Muscle layer of colon (tissue), 2 donors: Measurements from ENCODE around the gene CYP4F22.
"Not testable (repeated sequence)": the region's sequence is repeated elsewhere in the genome, so short reads cannot be mapped to it uniquely, and the experiment has no call there.

ENCODE experiments used
- H3K27ac ChIP-seq: one replicate; pipeline ENCODE4 v1.7.0; 2013; ENCODE audit warnings: low read depth, mild to moderate bottlenecking, low read length, moderate library complexity
- H3K27me3 ChIP-seq, 2 donors: one replicate each; pipeline ENCODE4 v1.7.0; 2013; ENCODE audit warnings: low read length in 2 of 2, mild to moderate bottlenecking in 2 of 2; ENCODE audit not compliant: insufficient read depth in 2 of 2, control insufficient read depth in 1 of 2
- H3K36me3 ChIP-seq: one replicate; pipeline ENCODE4 v1.7.0; 2013; ENCODE audit warnings: mild to moderate bottlenecking, low read length; ENCODE audit not compliant: insufficient read depth
- H3K4me1 ChIP-seq: one replicate; pipeline ENCODE4 v1.7.0; 2013; ENCODE audit warnings: mild to moderate bottlenecking, low read length; ENCODE audit not compliant: insufficient read depth
- H3K4me3 ChIP-seq, 2 donors: one replicate each; pipeline ENCODE4 v1.7.0; 2013; ENCODE audit warnings: low read length in 2 of 2, low read depth in 1 of 2, mild to moderate bottlenecking in 1 of 2, moderate library complexity in 1 of 2
- H3K9ac ChIP-seq: one replicate; pipeline ENCODE4 v1.7.0; 2013; ENCODE audit warnings: low read length
- H3K9me3 ChIP-seq: one replicate; pipeline ENCODE4 v1.7.0; 2013; ENCODE audit warnings: mild to moderate bottlenecking, low read length
- donor health status: abdominal sarcoma.
- donor health status: Adenocarcinoma of cecum.

The CYP4F22 gene

DNA sequence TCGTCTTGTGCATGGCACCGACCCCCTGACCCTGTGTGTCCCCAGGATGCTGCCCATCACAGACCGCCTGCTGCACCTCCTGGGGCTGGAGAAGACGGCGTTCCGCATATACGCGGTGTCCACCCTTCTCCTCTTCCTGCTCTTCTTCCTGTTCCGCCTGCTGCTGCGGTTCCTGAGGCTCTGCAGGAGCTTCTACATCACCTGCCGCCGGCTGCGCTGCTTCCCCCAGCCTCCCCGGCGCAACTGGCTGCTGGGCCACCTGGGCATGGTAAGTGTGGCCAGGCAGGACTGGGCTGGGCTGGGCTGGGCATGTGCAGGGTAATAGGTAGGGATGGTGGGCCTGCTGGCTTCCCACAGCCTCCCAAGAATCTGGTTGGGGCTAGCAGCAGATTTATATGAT is 17.0 kb downstream of the CYP4F22 start:
- peaks cover 0 to 6% of the 10 kb centered on the region in 2 donors for H3K27me3 ChIP-seq

DNA sequence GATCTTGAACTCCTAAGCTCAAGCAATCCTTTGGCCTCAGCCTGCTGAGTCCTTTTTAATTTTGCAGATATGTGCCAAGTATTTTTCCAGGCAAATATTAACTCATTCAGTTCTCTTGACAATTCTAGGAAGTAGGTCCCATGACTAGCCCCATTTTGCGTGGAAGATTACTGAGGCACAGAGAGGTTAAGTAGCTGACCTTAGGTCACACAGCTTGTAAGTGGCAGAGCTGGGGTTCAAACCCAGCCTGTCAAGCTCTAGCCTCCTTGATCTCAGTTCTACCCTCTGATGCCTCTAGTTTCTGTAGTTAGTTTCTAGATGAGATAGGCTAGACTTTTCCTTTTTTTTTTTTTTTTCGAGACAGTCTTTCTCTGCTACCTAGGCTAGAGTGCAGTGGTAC is 18.1 kb downstream of the CYP4F22 start:
- H3K27ac ChIP-seq = no peak overlapping the region
- no peak overlapping the region for H3K9ac ChIP-seq
- peaks cover 0 to 6% of the 10 kb centered on the region in 2 donors for H3K27me3 ChIP-seq
- H3K9me3 ChIP-seq = no peaks in the 10 kb centered on the region
- H3K4me1 ChIP-seq = no peaks in the 10 kb centered on the region
- no peak overlapping the region for H3K4me3 ChIP-seq
- H3K36me3 ChIP-seq = no peaks in the 10 kb centered on the region

More for the DNA sequence above, 17.0 kb downstream of the CYP4F22 start:
- Histone ChIP-seq H3K36me3 (no peaks in the 10 kb centered on the region), H3K4me3 (no peak overlapping the region), H3K4me1 (no peaks in the 10 kb centered on the region), H3K9me3 (no peaks in the 10 kb centered on the region), H3K9ac (no peak overlapping the region), H3K27ac (no peak overlapping the region)

DNA sequence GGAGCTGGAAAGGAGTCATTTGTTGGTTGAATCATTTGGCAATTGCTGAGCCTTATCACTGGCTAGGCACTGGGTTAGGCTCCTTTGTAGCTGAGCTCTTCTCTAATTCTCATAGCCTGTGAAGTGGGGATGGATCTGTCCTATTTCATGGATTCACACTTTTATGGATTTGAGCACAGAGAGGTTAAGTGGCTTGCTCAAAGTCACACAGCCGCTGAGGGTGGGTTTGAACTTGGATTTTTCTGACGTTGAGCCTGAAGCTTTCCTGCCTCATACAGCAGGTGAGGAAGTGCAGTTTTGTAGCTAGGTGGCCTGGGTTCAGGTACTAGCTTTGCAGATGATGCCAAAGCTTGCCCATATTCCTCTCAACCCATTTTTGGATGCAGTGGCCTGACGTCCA is 19.4 kb downstream of the CYP4F22 start:
- Histone ChIP-seq H3K9ac (no peak overlapping the region), H3K27ac (no peak overlapping the region), H3K36me3 (no peaks in the 10 kb centered on the region), H3K27me3 (peaks cover 0 to 6% of the 10 kb centered on the region in 2 donors), H3K4me3 (no peak overlapping the region), H3K9me3 (no peaks in the 10 kb centered on the region), H3K4me1 (no peaks in the 10 kb centered on the region)

DNA sequence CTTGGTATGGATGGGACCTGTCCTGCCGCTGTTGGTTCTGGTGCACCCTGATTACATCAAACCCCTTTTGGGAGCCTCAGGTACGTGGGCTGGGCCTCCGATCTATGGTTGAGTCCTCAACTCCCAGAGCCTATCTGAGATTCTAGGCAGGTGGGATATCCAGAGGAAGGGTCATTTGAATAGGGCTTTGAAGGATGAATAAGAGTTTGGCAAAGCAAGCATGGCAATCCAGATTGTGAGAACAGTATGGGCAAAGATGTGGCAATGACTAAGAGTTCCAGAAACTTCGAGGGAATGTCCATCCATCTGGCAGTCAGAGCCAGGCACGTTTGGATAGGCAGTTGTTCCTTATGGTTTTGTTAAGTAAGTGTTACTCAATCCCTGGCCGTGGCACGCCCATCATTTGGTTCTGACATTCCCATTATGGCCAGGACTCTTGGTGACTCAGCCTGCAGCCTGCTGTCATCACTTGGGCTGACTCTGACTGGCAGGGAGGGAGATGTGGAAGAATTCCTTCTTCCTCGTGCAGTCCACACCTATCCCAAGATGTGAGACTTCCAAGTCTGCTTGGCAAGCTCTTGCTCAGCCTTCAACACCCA is 21.5 kb downstream of the CYP4F22 start:
- no peaks in the 10 kb centered on the region for H3K9me3 ChIP-seq
- no peak overlapping the region for H3K4me3 ChIP-seq
- H3K27me3 ChIP-seq = no peaks in the 10 kb centered on the region
- no peaks in the 10 kb centered on the region for H3K36me3 ChIP-seq
- H3K4me1 ChIP-seq = no peaks in the 10 kb centered on the region
- H3K27ac ChIP-seq = no peak overlapping the region
- no peak overlapping the region for H3K9ac ChIP-seq

DNA sequence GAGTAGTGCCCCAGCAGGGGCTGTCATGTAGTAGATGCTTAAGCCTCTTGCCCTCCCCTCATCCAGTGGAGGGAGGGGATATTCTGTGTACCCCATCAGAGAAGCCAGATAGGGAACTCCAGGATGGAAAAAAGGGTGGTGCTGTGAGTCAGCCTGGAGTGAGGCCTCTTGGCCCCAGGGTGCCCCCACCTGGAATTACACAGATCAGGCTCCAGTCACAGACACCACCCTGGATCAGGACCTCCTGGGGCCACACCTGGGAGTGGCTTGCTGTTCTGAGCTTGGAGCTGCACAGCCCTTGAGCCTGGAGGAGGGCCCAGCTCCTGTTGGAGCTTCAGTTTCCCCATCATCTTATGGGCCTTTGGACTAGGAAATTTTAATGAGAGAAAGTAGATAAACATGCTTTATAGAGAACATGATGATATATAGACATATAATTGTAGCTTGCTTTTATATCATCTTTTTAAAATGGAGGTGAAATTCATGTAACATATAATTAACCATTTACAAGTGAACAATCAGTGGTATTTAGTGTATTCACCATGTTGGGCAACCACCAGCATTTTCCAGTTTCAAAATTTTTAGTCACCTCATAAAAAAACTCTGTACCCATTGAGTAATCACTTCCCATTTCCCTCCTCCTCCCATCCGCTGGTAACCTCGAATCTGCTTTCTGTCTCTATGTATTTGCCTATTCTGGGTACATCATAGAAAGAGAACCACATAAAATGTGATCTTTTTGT is 24.6 kb downstream of the CYP4F22 start:
- H3K4me1 ChIP-seq = no peaks in the 10 kb centered on the region
- no peak overlapping the region for H3K27ac ChIP-seq
- no peaks in the 10 kb centered on the region for H3K36me3 ChIP-seq
- no peaks in the 10 kb centered on the region for H3K9me3 ChIP-seq
- peaks cover 0 to 8% of the 10 kb centered on the region in 2 donors for H3K27me3 ChIP-seq
- H3K9ac ChIP-seq = no peak overlapping the region
- no peak overlapping the region for H3K4me3 ChIP-seq

DNA sequence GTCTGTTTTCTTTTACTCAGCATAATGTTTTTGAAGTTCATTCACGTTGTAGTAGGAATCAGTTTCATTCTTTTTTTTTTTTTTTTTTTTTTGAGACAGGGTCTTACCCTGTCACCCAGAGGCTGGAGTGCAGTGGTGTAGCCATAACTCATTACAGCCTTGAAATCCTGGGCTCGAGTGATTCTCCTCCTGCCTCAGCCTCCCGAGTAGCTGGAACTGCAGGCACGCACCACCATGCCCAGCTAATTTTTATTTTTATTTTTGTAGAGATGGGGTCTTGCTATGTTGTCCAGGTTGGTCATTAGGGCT is 25.2 kb downstream of the CYP4F22 start:
- H3K27me3 ChIP-seq, H3K27ac ChIP-seq, H3K9ac ChIP-seq, H3K4me3 ChIP-seq, H3K4me1 ChIP-seq, H3K9me3 ChIP-seq, H3K36me3 ChIP-seq: not testable (repeated sequence)

DNA sequence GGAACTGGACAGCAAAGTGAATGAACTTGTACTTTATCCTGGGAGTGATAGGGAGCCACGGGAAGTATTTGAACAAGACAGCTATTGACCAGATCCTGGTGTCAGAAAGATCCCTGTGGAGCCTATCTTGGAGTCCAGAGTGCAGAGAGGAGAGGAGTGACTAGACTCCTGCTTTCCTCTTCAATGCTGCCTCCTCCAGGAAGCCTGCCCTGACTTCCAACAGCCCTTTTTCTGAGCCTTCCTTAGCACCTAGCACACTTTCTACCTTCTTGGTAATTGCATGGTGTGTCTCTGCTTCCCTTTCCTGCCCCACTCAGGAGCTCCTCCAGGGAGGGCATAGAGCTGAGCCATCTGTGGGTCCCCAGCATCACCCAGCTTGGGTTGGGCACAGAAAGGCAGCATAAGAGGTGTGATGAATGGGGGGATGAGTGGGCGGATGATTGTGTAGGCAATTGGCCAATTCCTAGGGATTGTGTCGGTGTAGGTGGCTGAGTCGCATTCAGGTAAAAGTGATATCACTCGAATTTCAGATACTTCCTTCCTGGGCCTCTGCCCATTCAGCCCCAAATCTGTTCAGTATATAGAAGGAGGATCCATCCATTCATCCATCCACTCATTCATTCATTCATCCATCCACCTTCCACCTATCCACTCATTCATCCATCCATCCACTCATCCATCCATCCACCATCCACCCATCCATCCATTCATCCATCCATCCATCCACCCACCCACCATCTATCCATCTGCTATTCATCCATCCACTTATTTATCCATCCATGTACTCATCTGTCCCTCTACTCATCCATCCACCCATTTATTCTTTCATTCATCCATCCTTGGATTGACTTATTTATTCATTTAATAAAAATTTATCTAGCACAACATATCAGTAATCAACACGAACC is 26.9 kb downstream of the CYP4F22 start:
- peaks cover 0 to 8% of the 10 kb centered on the region in 2 donors for H3K27me3 ChIP-seq
- no peak overlapping the region for H3K9ac ChIP-seq
- no peaks in the 10 kb centered on the region for H3K9me3 ChIP-seq
- no peaks in the 10 kb centered on the region for H3K36me3 ChIP-seq
- no peak overlapping the region for H3K4me3 ChIP-seq
- no peaks in the 10 kb centered on the region for H3K4me1 ChIP-seq
- no peak overlapping the region for H3K27ac ChIP-seq

DNA sequence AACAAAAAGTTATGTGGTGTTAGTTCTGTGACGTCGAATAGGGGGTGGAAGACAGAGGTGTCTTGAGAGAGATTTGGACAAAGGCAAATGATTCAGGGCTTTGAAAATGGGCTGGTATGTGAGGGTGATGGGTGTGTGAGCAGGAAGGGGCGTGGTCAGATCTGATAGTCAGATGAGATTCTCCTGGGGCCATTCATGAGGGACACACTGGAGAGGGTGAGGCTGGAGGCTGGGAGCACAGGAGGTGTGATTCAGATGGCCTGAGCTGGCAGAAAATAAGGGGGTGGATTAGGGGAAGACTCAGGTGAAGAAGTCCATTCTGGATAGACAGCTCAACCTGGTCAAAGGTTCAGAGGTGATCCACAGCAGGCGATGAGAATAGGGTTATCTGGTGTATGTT is 28.0 kb downstream of the CYP4F22 start:
- Histone ChIP-seq H3K4me1 (no peaks in the 10 kb centered on the region), H3K27ac (no peak overlapping the region), H3K36me3 (no peaks in the 10 kb centered on the region), H3K9me3 (no peaks in the 10 kb centered on the region), H3K9ac (no peak overlapping the region), H3K4me3 (no peak overlapping the region), H3K27me3 (peaks cover 0 to 8% of the 10 kb centered on the region in 2 donors)

DNA sequence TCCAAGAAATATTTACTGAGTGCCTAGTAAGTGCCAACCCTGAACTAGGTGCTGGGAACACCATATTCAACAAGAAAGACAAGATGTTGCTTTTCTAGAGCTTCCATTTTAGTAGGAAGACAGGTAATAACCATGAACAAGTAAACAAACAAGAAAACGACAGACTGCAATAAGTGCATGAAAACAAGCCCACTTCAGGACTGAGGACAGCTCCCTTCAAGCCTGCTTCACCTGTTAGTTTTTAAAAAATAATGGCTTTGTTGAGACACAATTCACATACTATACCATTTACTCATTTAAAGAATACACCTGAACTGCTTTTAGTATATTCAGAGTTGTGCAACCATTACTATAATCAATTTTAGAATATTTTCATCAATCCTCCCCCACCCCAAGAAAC is 30.4 kb downstream of the CYP4F22 start:
- Histone ChIP-seq H3K27ac (no peak overlapping the region), H3K9me3 (no peaks in the 10 kb centered on the region), H3K36me3 (no peaks in the 10 kb centered on the region), H3K9ac (no peak overlapping the region), H3K4me3 (no peak overlapping the region), H3K4me1 (no peaks in the 10 kb centered on the region), H3K27me3 (peaks cover 0 to 8% of the 10 kb centered on the region in 2 donors)

DNA sequence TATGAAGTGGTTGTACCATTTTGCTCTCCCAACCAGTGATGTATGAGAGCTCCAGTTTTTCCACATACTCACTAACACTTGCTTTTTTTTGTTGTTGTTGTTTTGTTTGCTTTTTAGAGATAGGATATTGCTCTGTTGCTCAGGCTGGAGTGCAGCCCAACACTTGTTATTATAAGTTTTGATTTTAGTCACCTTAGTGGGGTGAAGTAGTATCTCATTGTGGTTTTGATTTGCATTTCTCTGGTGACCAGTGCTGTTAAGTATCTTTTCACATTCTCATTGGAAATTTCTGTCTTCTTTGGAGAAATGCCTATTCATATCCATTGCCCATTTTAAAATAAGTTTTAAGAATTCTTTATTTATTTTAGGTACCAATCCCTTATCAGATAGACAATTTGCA is 31.3 kb downstream of the CYP4F22 start:
- no peak overlapping the region for H3K27ac ChIP-seq
- H3K9ac ChIP-seq = no peak overlapping the region
- H3K4me3 ChIP-seq = no peak overlapping the region
- no peaks in the 10 kb centered on the region for H3K36me3 ChIP-seq
- H3K4me1 ChIP-seq = no peaks in the 10 kb centered on the region
- H3K27me3 ChIP-seq = peaks cover 0 to 8% of the 10 kb centered on the region in 2 donors
- H3K9me3 ChIP-seq = no peaks in the 10 kb centered on the region

DNA sequence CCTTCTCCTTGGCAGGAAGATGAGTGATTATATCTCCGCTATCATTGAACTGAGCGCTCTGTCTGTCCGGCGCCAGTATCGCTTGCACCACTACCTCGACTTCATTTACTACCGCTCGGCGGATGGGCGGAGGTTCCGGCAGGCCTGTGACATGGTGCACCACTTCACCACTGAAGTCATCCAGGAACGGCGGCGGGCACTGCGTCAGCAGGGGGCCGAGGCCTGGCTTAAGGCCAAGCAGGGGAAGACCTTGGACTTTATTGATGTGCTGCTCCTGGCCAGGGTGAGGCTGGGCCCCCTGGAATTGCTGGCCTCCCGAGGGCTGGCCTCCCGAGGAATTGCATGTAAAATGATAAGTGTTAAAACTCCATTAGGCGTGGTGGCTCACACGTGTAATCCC is 32.1 kb downstream of the CYP4F22 start:
- no peaks in the 10 kb centered on the region for H3K4me1 ChIP-seq
- no peaks in the 10 kb centered on the region for H3K9me3 ChIP-seq
- no peaks in the 10 kb centered on the region for H3K36me3 ChIP-seq
- H3K9ac ChIP-seq = no peak overlapping the region
- no peak overlapping the region for H3K4me3 ChIP-seq
- H3K27me3 ChIP-seq = peaks cover 0 to 5% of the 10 kb centered on the region in 2 donors
- no peak overlapping the region for H3K27ac ChIP-seq
